GM18505 (cell line): ENCODE measurements around the gene CLEC4M.
A peak's percentile ranks its signal among the peaks of the same experiment; 100 is the strongest.
"Not testable (repeated sequence)": the region's sequence is repeated elsewhere in the genome, so short reads cannot be mapped to it uniquely, and the experiment has no call there.

Experiments used
- ATAC-seq: cut with Tn5 transposase; IDR thresholded peaks from one replicate; pipeline ENCODE4 v1.9.1; 2021; ENCODE audit not compliant: unreplicated experiment
- POLR2A ChIP-seq: IDR thresholded peaks from 4 replicates; pipeline ENCODE4 v1.6.1; 2011; ENCODE audit warnings: borderline replicate concordance; ENCODE audit not compliant: insufficient read depth, insufficient read length; ENCODE audit errors: extremely low read depth

CLEC4M gene

DNA sequence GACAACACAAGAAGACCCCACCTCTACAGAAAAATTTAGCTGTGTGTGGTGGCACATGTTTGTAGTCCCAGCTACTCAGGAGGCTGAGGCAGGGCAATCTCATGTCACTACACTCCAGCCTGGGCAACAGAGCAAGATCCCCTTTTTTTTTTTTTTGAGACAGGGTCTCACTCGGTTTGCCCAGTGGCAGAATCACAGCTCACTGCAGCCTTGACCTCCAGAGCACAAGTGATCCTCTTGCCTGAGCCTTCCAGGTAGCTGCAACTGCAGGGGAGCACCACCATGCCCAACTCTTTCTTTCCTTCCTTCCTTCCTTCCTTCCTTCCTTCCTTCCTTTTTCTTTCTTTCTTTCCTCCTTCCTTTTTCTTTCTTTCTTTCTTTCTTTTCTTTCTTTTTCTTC lies 26.9 kb upstream of the CLEC4M start:
- no peak for ATAC-seq
- TF ChIP-seq POLR2A, result no peak

- no peak for ATAC-seq
- no peak for TF ChIP-seq POLR2A
Measured at GRCh38 chr19:7737215-7737614, 25.8 kb upstream of the CLEC4M start.

- ATAC-seq, result no peak
- TF ChIP-seq POLR2A, result no peak
Measured at GRCh38 chr19:7738023-7738422, 25.0 kb upstream of the CLEC4M start.

DNA sequence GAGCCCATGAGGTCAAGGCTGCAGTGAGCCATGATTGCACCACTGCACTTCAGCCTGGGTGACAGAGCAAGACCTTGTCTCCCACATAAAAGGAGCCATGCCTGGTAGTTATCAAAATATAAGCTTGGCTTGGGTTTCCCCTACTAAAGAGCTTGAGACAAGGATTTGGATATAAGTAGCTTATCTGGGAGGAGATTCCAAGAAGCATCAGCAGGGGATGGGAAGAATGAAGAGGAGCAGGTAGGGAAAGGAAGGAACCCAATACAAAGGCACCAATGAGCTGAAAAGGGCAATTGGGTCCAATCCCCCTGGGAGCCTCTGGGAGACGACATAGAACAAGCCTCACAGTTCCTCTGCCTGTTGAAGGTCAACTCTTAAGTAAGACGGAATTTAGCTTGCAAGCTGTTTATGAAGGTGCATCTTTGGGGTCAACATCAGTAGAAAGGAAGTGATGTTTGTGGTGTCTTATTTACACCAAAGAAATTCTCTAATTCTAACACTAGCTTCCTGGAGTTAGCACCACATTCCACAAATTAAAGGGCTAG lies 23.8 kb upstream of the CLEC4M start:
- ATAC-seq, result no peak
- no peak for TF ChIP-seq POLR2A

DNA sequence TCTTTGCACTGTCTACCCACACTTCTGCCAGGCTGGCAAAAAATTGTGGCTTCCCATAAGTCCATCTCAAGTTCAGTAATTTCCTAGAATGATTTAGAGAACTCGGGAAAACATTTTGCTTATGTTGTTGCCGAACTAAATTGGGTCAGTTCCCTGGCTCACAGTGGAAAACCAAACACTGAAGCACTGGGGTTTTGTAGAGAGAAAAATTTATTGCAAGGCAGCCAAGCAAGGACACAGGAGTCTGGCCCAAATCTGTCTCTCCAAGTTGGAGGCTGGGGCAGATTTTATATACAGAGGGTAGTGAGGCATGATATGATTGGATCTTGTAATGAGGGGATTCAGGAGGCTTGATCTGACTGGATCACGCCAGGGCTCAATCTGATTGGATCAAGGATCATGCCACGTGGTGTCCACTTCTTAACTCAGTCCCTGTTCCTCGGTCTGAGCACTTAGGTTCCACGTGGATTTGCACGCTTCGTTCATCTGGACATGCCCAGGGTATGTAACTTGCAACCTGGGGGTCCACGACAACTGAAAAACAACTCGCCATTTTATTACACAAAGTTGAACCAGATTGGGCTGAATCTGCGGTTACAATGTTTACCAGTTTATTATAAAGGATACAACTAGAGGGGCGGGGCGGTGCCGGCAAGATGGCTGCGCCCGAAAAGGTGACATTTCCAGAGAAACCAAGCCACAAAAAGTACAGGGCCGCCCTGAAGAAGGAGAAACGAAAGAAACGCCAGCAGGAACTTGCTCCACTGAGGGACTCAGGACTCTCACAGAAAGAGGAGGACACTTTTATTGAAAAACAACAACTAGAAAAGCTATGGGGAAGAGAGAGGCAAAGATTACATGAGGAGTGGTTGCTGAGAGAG lies 23.0 kb upstream of the CLEC4M start:
- TF ChIP-seq POLR2A, result no peak
- no peak for ATAC-seq

DNA sequence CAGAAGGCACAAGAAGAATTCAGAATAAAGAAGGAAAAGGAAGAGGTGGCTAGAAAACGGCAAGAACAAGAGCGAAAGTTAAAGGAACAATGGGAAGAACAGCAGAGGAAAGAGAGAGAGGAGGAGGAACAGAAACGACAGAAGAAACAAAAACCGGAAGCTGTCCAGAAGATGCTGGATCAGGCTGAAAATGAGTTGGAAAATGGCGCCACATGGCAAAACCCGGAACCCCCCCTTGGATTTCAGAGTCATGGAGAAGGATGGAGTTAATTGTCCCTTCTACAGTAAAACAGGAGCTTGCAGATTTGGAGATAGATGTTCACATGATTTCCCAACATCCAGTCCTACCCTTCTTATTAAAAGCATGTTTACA lies 22.4 kb upstream of the CLEC4M start:
- TF ChIP-seq POLR2A, result no peak
- no peak for ATAC-seq

DNA sequence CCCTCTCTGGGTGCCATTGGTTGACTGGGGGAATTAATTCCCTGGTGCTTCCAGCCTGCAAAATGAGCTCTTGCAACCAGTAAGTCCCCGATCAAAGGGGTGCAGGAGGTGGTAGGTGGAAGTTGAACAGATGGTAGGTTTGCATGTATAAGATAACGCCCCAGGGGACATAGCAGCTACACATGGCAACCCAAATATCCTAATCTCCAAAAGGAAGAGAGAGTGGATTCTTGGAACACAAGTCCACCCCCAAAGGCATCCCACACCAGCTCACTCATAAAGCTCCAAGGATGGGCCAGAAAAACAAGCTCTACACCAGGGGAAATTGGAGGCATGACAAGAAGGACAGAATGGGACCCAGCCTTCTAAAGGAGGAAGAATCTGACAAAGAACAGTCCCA lies 20.5 kb upstream of the CLEC4M start:
- no peak for ATAC-seq

DNA sequence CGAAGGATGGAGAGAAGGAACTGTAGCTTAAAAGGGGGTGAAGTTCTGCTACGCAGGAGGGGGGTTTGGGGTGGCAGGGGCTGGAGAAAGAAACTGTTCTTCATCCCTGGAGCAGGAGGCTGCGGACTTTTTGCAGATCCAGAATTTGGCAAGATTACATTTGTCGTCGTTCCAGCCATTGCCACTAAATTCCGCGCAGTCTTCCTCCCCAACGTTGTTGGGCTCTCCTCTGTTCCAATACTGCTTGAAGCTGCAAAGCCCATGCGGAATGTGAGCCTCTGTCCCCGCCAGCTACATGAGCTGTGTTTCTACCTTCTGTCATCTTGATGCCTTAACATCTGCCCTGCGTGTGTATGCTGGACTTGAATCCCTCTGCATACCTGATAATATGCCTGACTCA lies 20.1 kb upstream of the CLEC4M start:
- TF ChIP-seq POLR2A, result no peak
- no peak for ATAC-seq

More for the DNA sequence above, 20.5 kb upstream of the CLEC4M start:
- no peak for TF ChIP-seq POLR2A

- no peak for TF ChIP-seq POLR2A
- peak; percentile 57 for ATAC-seq
Measured at GRCh38 chr19:7743425-7743841, 19.6 kb upstream of the CLEC4M start.

DNA sequence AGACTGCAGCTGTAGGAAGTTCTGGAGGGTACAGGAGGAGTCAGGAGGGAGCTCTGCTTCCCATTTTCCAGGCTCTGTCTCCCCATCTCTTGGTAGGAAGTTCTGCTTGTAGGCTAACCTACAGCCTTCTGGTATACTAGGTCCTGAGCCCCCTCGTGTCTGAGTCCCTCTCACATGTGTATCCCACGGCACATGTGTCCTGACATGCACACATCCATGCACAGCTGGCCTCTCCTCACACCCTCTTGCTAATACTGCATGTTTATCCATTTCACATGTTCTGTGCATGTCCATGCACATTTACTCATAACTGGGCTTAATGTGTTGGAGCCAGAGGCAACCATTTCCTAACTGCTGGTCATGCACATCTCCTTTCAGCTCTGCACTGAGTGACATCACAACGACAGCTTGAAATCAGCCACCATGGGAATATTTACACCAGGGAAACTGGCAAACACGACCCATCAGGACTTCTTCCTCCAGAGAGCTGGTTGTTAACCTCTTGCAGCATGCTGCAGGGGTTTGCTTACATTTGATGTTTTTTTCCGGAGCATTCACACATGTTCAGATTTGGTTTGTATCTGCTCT lies 18.8 kb upstream of the CLEC4M start:
- no peak for ATAC-seq
- no peak for TF ChIP-seq POLR2A

DNA sequence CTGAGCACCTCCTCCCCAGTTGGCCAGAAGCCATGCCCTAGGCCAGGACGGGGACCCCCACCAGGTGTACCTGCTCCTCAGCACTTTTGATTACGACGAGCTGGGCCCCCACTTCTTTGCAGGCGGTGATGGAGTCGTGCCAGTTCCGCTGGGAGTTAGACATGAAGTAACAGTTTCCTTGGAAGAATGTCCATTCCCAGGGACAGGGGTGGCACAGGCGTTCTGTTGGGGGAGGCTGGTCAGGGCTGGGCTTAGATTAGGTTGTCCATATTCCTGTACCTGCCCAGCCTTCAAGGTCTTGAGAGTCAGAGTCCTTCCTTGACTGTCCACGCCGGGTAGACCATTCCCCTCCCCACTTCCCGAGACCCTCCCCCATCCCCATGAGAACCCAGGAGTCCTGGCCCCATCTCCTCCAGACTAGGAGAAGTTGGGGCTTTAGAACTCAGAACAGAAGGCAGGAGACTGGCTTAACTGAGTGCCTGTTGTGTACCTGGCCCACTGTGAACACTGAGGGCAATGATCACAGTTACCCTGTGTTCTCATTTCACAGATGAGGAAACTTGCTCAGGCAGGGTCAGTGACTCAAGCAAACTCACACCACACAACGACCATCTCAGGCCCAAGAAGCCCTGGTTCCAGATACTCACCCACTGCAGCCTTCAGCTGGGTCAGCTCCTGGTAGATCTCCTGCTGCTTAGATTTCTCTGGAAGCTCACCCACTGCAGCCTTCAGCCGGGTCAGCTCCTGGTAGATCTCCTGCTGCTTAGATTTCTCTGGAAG lies 18.0 kb upstream of the CLEC4M start:
- ATAC-seq, result no peak

DNA sequence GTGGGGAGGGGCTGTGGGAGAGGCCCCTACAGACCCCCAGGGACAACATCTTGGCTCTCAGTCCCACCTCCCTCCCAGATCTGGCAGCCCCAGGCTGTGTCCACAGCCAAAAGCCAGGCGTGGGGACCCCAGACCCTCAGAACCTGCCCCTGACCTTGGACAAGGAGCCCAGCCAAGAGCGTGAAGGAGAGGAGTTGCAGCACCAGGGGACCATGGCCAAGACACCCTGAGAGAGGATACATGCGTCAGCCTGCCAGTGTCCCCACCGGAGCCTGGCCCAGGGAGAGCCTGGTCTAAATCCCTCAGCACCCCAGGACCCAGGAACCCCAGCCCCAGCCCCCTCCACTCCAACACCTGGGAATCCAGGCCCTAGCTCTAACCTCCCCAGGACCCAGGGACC lies 16.7 kb upstream of the CLEC4M start:
- not testable (repeated sequence) for ATAC-seq

More for the DNA sequence above, 18.0 kb upstream of the CLEC4M start:
- no peak for TF ChIP-seq POLR2A
